GM18508 (cell line): ENCODE results near the gene SLC2A11.

Experiments
- ATAC-seq: cut with Tn5 transposase; IDR thresholded peaks from one replicate; pipeline ENCODE4 v1.9.1; 2021; ENCODE audit warnings: moderate number of reproducible peaks; ENCODE audit not compliant: insufficient read depth, unreplicated experiment

SLC2A11 gene

GRCh38 chr22:23831781-23832180, 25.9 kb upstream of the SLC2A11 start:
- ATAC-seq = no peak

- no peak for ATAC-seq
These were observed 25.3 kb upstream of the SLC2A11 start for GRCh38 chr22:23832226-23833016.

GRCh38 chr22:23833017-23833751, 24.5 kb upstream of the SLC2A11 start:
- ATAC-seq = no peak

GRCh38 chr22:23833911-23834317, 23.8 kb upstream of the SLC2A11 start:
- no peak for ATAC-seq

GRCh38 chr22:23834406-23834792, 23.3 kb upstream of the SLC2A11 start:
- ATAC-seq = no peak

- ATAC-seq = no peak
These were observed 22.7 kb upstream of the SLC2A11 start for GRCh38 chr22:23834793-23835483.

- no peak for ATAC-seq
These were observed 22.1 kb upstream of the SLC2A11 start for GRCh38 chr22:23835484-23836144.

- ATAC-seq = no peak
These were observed 21.4 kb upstream of the SLC2A11 start for GRCh38 chr22:23836281-23836680.

GRCh38 chr22:23836692-23837495, 20.8 kb upstream of the SLC2A11 start:
- ATAC-seq = no peak

GRCh38 chr22:23837496-23837859, 20.2 kb upstream of the SLC2A11 start:
- ATAC-seq = no peak

- ATAC-seq = peak; percentile 1
These were observed 19.6 kb upstream of the SLC2A11 start for GRCh38 chr22:23837911-23838680.

GRCh38 chr22:23838681-23839468, 18.8 kb upstream of the SLC2A11 start, which contains the start of gene DERL3:
TSS of gene DERL3 (minus strand) at chr22:23839006. CDS start at chr22:23838987, 19 bp downstream.
- ATAC-seq = peak; percentile 63

GRCh38 chr22:23840026-23840425, 17.6 kb upstream of the SLC2A11 start:
- ATAC-seq = no peak

- ATAC-seq = no peak
These were observed 16.4 kb upstream of the SLC2A11 start for GRCh38 chr22:23841292-23841691.

- no peak for ATAC-seq
These were observed 15.8 kb upstream of the SLC2A11 start for GRCh38 chr22:23841736-23842445.

- ATAC-seq = no peak
These were observed 15.1 kb upstream of the SLC2A11 start for GRCh38 chr22:23842599-23842998.

GRCh38 chr22:23844739-23845202, 12.9 kb upstream of the SLC2A11 start:
- no peak for ATAC-seq
